CD4-positive, alpha-beta T cell treated with Interleukin-17A for 1 hour (primary cell): ENCODE results near the gene KRT79.
"Not testable (repeated sequence)": the region's sequence is repeated elsewhere in the genome, so short reads cannot be mapped to it uniquely, and the experiment has no call there.

Experiments used
- DNase-seq: peaks from one replicate; pipeline ENCODE4 v3.0.0-alpha.2; 2020

Gene KRT79

DNA sequence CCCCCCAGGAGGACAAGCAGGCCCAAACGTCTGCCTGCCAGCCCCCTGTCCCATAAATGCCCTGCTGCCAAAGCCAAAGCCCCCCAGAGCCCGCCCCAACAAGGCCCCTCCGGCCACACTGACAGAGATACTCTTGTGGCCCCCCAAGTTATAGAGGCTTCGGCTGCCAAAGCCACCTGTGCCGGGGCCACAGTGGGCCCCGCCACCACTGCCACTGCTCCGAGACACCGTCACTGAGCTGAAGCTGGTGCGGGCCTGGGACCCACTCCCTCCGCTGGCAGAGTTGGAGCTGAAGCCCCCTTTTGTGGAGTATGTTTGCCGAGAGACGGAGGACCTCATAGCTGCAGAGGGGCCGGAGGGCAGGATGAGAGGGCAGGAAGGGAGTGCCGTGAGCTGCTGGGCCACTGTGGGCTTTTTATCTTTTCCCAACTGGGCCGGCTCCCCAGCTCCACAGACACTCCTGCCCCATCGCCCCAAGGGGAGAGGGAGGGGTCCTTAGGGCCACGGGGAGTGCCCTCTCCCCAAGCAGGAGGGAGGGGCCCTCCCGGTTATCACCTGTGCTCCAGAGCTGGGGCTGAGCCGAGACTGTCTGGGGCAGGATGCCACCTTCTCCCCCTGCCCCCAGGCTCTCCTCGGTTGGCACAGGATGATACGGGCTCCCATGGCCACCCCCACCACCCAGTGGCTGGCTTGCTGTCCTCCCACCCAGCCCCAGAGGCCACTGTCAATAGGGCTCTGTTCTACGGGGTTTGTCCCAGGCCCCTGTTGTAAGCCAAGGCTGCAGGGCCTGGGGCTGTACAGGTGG lies at the start of gene KRT79:
TSS of gene KRT79 (minus strand) at position 390 of the 805 bp plus-strand sequence. CDS start at position 339, 51 bp downstream.
- DNase-seq: no peak

DNA sequence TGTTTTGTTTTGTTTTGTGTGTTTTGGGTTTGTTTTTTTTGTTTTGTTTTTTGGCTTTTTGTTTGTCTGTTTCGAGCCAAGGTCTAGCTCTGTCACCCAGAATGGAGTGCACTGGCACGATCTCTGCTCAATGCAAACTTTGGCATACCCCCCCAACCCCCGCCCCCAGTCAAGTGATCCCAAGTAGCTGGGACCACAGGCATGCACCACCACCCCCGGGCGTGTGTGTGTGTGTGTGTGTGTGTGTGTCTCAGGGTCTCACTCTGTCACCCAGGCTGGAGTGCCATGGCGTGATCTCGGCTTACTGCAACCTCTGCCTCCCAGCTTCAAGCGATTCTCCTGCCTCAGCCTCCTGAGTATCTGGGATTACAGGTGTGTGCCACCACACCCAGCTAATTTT lies 46.4 kb upstream of the KRT79 start:
- DNase-seq: not testable (repeated sequence)

DNA sequence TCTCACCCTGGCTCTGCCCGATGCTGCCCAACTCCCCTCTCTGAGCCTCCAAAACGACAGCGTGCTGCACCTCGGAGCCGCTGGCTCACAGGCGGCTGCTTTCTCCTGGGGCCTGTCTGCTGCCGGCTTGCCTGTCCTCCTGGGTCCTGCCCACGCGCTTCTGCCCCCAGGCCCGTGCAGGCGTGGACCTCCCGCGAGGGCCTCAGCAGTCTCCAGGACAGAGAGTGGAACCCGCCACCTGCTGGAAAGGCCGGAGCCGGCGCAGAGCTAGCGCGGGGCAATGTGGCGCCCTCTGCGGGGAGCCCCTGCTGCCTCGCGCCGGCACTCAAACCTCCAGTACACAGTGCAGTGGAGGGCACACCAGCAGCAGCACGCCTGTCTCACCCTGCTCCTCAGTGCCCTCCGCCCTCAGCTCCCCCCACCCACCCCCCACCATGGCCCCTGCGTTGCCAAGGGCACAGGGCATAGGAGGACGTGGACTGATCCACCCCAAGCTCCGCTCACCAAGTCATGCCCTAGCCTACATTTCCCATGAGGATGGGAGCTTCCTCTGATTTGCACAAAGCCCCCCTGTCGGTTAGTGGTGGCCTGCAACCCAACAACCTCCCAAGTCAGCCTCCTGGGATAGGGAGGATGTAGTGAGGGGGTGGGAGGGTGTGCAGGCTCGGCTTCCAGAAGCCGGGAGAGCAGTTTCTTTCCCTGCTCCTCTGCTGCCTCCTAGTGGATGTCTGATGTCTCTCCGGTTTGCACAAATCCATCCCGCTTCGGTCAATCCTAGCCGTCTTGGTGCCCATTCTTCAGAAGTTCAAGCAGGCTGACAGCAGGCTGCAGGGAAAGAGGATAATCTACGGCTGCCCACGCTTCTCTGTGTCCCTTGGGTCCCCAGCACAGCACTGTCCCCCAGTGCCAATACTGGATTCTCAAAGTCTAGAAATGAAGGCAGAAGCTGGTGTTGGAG lies 45.6 kb upstream of the KRT79 start:
- DNase-seq: peak; percentile 66

DNA sequence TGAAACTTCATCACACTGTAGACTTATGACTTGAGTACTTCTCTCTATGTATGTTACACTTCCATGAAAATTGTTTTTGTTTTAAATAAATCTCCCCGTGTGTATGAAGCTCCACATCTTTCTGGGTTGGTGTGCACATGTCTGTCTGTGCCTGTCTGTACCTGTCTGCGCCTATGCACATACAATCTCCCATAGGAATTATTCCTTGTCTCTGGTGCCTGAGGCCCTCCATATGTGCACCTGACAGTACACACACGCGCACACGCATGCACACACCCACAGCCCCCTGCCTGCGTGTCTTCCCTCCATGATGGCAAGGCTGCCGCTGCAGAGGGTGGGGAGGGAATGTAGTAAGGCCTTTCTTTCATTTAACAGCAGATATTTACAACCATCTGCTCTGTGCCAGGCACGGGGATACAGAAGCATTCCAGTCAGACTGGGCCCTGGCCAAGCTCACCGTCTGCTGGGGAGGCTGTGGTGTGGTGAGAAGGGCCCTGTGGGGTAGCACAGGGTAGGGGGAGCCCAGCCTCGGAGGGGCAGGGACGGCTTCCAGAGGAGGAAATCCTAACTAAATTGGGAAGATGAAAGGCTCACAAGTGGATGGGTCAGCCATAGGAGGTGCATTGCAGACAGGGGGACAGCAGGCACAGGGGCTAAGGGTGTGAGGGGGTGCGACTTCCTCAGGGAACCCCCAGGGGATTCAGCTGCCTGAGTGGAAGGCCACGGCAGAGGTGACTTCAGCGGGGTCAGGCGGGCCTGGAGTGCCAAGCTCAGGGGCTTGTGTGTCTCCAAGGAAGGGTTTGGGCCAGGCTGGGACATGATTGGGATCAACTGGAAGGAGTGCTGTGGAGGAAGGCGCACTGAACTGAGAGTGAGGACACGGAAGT lies 44.6 kb upstream of the KRT79 start:
- DNase-seq: no peak

DNA sequence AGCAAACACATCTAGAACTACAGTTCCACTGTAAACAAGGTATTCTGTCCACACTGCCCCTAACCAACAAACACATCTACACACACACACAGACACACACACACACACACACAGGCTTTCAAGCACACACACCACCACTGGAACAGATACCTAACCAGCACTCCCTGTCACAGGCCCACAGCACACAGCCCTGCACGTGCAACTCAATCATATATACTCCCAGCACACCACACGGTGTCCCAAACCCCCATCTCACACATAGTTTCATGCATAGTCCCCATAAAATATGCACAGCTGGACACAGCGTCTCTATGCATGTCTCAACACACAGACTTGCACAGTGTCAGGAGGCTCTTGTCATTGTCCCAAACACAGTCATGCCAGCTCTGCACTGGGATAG lies 43.1 kb upstream of the KRT79 start:
- DNase-seq: no peak

DNA sequence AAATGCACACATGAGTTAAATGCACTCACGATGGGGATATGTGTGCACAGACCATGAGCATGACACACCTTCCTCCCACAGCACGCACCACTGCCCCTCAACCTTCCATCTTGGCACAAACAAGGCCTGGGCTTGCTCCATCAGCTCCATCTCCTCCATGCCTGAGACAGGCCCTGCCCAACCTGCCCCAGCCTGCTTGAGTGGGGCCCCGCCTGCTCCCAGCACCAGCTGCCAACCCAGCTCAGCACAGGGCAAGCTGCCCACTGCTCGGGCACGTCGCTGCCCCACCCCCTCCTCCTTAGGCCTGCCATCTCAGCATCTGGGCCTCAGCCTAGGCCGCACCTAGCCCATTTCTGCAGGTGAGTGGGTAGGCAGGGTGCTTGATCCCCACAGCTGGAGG lies 42.3 kb upstream of the KRT79 start:
- no peak for DNase-seq

DNA sequence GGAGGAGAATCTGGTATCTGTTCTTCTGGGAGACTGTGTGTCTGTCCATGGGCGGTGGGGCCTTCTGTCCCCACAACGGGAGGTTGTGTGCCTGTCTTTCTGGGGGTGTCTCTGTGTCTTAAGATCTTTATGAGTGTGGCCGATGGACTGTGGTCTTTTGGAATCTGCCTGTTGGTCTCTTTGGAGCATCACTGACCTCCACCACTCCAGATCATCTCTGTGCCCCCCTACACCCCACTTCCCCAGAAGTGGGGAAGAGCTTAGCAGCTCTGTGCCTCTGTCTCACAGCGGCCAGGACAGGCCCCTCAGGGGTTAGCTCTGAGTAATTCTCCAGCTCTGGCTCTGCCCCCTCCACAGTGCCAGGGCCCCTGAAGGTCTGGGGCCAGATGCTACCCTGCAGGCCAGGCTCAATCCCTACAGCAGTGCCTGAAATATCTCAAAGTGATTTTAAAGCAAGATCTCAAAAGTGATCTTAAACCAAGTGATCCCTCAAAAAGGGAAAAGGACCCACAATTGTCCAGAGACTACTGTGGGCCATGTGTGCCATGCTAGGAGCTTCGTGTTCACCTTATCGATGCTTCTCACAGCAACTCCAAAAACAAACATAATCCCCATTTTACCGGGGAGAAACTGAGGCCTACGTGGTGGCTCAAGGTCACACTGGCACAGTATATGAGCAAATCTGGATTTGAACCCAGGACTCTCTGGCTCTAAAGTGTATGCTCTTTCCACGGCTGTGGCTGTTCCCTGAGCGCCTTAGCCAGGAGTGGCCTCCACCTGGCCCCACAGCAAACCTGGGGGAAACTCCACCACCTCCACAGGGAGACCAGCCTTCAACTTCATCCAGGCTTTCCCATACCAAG lies 40.7 kb upstream of the KRT79 start:
- no peak for DNase-seq

DNA sequence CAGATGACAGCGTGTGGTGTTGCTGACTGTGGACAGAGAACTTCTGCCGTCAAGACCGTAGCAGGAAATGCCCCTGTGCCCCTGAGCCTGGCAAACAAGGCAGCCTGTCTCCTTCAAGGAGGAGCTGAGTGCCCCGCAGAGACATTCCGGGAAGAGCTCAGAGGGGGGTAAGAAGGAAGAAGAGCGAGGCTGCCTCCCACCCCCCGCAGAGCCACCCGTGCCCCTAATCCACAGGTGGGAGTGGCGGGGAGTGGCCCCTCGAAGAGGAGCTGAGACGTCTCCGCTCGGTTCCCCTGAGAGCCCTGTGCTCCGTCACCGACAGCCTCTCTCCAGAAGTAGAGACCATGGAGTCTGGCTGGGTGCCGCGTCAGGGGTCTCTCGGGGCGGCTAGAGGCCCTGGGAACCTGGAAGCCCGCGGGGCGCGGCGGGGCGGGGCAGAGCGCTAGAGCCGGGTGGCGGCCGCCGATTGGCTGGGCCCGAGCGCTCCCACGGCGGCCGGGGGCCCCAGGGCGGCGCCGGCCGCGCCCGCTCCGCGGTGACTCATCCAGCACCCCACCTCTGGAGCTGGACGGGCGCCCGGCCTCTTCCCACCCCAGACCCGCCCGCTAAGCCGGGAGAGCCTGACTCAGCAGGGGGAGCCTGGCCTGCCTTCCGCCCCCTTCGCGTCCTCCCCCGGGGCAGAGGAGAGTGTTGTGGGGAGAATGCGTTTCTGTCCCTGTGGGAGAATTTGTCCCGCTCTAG lies 39.9 kb upstream of the KRT79 start:
- DNase-seq: peak; percentile 46

DNA sequence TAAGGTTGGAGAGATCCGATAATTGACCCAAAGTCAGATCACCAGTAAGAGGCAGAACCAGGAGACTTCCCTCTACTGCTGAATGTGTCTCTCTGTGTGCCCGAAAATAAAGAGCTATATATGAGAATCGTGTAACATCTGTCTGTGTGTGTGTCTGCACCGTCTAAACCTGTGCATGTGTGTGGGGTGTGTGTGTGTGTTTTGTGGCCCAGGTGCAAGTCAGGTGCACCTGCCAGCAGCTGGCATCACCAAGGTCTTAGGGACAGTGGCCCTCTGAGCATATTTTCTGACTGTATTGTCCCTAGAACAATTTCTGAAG lies 39.4 kb upstream of the KRT79 start:
- DNase-seq: no peak

DNA sequence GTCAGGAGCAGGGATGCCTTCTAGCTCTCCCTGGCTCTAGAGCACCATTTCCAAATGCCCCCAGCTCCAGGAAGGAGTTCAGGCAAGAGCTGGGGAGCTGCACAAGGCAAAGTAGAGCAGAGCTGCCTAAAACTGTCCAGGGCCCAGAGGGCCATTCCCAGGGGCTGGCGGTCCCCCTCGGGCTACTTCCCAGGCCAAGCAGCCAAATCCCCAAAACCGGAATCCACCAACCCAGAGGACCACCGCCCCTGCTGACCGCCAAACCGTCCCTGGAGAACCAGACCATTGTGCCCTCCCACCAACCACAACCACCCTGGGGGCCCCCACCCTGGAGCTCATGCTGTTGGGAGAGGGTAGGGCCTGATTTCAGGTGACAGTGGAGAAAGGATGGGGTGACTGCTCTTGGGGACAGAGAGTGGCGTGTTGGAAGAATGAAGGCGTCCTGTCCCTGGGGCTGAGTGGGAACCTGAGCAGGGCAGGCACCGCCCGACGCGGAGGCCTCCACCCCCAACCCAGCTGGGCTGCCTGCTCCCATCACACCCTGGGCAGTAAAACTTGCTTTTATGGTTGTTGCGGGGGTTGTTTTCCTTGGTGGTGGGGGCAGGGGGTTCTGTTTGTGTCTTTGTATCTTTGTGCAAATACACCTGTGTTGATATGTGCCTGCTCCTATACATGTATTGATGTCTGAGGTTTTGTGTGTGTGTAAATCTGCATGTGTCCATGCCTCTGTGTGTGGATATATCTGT lies 38.7 kb upstream of the KRT79 start:
- DNase-seq: no peak

DNA sequence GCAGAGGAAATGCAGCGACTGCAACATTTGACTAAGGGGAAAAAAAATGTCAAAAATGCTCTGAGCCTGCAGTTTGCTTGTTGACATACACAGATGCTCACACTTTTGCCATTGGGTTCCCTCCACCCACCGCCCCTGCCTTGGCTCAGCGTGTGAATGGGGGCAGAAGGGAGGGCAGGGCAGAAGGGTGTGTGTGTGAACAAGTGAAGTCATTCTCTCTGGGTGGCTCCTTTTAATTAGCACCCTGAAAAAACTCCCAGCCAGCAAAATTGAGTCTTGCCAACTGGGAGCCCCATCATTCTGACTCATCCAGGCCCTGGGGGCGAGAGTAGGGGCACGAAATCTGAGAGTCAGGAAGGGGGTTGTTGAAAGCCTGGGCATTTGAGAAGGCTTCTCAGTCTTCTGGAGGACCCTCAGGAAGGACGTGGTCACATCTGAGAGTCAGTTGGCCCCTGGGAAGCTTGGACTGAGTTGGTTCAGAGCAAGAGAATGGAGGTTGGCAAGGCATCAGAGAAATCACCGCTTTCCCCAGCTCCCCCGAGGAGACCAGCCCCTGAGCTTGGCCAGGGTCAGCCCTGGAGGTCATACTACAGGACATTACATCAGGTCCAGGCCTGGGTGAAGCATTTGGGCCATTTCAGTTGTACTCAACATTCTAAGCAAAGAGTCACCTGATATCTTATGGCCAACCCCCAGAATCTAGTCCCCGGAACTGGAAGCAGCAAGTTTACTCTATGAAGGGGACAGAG lies 37.4 kb upstream of the KRT79 start:
- DNase-seq: peak; percentile 49

DNA sequence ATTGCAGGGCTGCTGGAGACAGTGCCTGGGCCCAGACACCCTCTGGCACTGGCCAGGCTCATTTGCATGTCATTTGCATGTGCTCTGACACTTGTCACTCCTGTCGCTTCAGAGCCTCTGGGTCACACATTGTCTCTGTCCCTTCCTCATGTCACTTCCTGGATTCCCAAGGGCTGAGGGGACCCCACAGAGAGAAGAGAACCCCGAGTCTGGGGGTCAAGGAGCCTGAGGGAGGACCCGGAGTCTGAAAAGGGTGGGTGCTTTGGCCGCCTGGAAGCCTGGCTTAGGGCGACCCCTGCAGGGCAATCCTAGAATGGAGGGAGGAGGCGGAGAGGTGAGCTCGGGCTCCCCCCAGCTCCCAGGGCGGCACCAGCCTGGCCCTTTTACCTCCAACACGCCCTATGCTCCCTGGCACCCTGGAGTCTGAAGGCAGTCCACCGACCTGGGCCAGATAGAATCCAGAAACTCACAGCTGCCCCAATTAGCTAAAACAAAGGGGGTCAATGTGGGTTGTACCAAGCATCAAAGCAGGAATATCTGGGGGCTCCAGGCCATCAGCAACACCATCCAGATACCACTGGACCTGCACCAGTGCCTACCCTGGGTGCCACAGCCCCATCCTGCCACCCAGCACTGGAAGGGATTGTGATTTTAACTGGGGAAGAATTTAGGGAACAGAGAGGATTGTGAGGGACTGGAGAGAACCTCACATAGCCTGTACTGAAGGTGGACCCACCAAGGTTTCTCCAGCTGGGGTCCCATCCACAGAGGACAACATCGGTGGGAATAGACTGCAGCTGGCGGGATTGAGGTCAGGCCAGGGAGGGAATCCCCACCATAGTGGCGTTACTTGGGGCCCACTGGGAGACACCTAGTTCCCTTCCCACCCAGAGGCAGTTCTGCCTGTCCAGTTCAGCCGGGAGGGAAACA lies 36.5 kb upstream of the KRT79 start:
- peak; percentile 73 for DNase-seq

DNA sequence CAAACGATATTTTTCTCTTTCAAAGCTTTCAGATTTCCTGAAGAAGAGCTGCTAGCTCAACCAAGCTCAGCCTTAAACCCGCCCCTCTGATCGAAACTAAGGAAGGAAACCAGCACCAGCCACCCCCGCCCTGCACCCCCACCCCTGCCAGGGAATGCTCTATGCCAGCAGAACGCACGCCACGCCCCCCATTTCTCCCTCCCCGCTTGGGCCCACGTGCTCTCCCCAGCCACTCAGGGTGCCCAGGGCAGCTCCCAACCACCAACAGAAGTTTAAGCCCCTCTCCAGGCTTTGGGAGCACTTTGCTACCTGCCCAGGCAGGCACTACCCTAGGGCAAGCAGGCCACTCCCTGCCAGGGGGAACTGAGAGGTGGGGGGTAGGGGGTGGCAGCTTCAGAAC lies 33.5 kb upstream of the KRT79 start:
- peak; percentile 33 for DNase-seq

DNA sequence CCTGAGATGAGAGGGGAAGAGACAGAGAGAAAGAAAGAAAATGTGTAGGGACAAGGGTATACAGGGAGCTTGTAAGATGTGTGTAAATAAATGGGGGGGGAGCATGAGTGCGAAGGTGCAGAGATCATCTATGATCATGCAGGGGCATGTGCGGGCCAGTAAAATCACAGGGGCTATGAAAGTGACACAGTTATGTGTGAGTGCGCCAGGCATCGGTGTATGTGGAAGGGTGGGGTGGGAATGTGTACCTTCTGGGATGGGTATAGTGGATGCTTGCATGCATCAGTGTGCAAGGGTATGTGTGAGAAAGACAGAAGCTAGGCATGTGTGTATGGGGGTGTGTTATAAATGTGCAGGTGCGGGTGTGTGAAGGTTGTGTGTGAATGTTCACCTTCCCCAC lies 33.0 kb upstream of the KRT79 start:
- DNase-seq: no peak

DNA sequence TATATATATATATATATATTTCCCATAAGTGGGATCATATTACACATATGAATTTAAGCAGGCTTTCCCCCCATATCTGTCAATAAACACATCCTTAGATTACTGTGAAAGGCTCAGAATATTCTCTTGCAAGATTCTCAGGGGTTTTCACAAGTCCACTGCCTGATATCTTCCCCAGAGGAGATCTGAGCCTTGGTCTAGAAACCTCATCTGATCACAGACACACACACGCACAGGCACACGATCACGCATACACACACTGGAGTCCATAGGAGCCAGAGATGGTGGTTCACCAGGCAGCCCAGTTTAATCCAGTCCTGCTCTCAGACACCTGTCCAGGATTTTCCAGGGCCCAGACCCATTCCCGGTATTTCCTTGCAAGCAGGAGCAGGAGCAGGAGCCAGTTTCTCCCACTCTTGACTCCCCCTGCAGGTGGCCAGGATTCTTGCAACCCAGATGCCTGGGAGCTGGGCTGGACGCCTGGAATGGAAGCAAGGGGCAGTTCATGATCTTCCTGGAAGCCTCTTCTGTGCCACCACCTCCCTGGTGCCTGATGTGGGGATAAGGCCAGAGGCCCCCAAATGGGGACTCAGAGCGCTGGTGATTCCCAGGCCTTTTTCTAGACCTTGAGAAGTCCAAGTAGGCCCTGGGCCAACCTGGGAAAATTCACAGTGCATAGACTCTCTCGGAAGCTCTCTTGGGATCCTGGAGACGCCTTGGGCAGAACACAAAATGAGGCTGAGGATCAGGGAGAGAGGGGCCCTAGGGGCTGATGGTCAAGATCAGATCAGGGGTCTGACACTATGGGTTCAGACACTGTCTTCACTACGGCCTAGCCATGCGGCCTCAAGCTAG lies 31.2 kb upstream of the KRT79 start:
- peak; percentile 17 for DNase-seq

DNA sequence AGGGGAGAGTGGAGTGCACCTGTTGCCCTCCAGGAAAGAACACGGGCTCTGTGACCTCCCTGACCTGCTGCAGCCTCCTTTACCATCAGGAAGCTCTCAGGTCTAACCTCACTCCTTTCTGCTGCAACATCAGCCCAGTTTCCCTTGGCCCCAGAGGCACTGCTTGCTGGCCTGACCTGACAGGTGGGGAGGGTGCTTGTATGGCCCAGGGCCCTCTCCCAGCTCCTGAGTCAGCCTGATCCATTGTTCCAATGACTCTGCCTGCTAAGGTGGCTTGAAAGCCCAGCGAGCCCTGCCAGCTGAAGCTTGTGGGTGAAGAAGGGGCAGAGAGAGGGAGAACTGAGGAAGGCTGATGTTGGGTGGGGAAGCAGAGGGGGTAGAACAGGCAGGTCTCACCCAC lies 27.9 kb upstream of the KRT79 start:
- no peak for DNase-seq

DNA sequence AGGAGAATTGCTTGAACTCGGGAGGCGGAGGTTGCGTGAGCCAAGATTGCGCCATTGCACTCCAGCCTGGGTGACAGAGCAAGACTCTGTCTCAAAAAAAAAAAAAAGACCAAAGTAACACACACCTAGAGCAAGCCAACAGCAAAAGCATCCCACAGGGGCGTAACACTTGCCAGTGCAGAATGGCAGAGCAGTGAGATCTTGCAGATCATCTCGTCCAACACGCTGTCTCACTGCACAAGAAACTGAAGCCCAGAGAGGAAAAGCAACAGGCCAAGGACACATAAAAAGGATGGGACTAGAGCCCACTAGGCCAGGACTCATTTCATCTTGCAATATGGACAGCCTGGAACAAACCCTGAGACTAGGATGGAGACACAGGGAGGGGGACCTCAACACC lies 27.4 kb upstream of the KRT79 start:
- no peak for DNase-seq
